ENCODE measurements around the gene SNAI3.

Gene SNAI3

DNA sequence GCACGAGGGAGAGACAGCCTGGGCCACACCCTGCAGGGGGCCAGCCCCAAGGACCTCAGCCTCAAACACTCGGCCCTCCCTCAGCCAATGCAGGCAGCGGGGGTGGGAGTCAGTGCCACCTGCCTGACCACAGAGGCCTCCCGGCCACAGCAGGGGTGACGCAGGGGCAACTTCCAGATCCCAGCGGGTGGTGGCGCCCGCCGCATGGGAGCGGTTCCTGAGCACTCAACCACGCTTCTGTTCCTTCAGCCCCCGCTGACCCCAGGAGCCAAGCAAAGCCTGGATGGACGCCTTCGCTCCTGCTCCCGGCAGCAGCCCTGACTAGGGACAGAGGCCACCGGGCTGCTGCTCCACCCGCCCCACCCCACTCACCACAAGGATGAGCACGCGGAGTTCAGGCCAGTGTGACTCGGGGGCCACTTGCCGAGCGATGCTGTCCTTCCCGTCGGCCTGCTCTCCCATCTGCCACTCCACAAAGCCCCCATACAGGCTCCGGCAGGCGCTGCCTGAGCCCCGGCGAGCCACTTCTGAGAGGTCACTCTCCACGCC lies 30.5 kb downstream of the SNAI3 start:
- peaks cover 53% of the 10 kb centered on the region for H3K79me2 ChIP-seq (ENCODE audit: control insufficient read depth, low read length)
- H3K9me2 ChIP-seq (replicated peaks; ENCODE audit: control insufficient read depth, low read length): no peaks in the 10 kb centered on the region
- no peaks in the 10 kb centered on the region; the same call in 1 of the 2 replicates for H4K20me1 ChIP-seq (ENCODE audit: control insufficient read depth, insufficient read depth, low read depth, low read length)
- H3F3A ChIP-seq (ENCODE audit: control insufficient read depth, insufficient read depth): no peaks in the 10 kb centered on the region
- H3K36me3 ChIP-seq (ENCODE audit: control insufficient read depth, low read length): peaks cover 86% of the 10 kb centered on the region
- no peak for TF ChIP-seq EZH2phosphoT487 (IDR thresholded peaks at IDR 0.05; ENCODE audit: borderline replicate concordance, low read length)
- TF ChIP-seq, protein P1, sequence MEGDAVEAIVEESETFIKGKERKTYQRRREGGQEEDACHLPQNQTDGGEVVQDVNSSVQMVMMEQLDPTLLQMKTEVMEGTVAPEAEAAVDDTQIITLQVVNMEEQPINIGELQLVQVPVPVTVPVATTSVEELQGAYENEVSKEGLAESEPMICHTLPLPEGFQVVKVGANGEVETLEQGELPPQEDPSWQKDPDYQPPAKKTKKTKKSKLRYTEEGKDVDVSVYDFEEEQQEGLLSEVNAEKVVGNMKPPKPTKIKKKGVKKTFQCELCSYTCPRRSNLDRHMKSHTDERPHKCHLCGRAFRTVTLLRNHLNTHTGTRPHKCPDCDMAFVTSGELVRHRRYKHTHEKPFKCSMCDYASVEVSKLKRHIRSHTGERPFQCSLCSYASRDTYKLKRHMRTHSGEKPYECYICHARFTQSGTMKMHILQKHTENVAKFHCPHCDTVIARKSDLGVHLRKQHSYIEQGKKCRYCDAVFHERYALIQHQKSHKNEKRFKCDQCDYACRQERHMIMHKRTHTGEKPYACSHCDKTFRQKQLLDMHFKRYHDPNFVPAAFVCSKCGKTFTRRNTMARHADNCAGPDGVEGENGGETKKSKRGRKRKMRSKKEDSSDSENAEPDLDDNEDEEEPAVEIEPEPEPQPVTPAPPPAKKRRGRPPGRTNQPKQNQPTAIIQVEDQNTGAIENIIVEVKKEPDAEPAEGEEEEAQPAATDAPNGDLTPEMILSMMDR (IDR thresholded peaks at IDR 0.05; ENCODE audit: low read depth, low read length, poor library complexity, severe bottlenecking): no peak
- no peaks in the 10 kb centered on the region for H3K9me3 ChIP-seq (ENCODE audit: control insufficient read depth, insufficient read depth, low read length)
- H3K27ac ChIP-seq (ENCODE audit: low read depth, low read length): no peak overlapping the region
- H3K4me3 ChIP-seq (ENCODE audit: low read length): no peak overlapping the region
- H3K4me2 ChIP-seq (ENCODE audit: low read length): no peak overlapping the region
- no peaks in the 10 kb centered on the region for H3K27me3 ChIP-seq (ENCODE audit: control insufficient read depth, low read length)
- peaks cover 27% of the 10 kb centered on the region for H3K4me1 ChIP-seq (ENCODE audit: control insufficient read depth, low read length)

DNA sequence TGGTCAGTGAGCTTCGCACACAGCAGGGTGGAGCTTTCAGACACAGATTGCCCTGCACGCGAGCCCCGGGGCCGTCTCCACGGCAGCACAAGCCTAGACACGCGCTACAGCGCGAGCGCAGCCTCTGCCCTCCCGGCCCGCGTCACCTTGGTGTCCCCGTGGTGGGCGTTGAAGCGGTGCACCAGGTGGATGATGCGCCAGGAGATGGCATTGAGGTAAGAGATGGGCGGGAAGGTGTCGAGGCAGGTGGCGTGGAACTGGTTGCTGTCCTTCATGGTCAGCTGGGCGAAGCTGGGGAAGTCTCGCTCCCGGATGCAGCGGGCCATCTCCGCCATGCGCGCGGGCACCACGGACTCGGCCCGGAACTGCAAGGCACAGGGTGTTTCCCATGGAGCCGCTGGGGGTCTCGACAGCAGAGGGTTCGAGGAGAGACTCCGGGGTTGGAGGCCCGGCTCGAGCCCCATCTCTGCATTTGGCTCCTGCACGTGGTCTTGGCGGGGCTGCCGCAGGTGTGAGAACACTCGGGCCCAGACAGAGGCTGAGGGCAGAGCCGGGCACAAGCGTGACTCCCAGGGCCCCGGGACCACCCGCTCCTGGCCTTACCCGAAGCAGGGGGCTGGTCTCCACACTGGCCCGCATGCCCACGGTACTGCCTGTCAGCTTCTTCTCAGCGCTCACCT lies 31.1 kb downstream of the SNAI3 start:
- no peaks in the 10 kb centered on the region for H3K9me3 ChIP-seq (ENCODE audit: control insufficient read depth, insufficient read depth, low read length)
- peaks cover under 1% of the 10 kb centered on the region; the same call in 1 of the 2 replicates for H4K20me1 ChIP-seq (ENCODE audit: control insufficient read depth, insufficient read depth, low read depth, low read length)
- H3K9me2 ChIP-seq (replicated peaks; ENCODE audit: control insufficient read depth, low read length): no peaks in the 10 kb centered on the region
- H3K4me1 ChIP-seq (ENCODE audit: control insufficient read depth, low read length): peaks cover 24% of the 10 kb centered on the region
- no peaks in the 10 kb centered on the region for H3K27me3 ChIP-seq (ENCODE audit: control insufficient read depth, low read length)
- no peaks in the 10 kb centered on the region for H3F3A ChIP-seq (ENCODE audit: control insufficient read depth, insufficient read depth)
- H3K36me3 ChIP-seq (ENCODE audit: control insufficient read depth, low read length): peaks cover 90% of the 10 kb centered on the region
- no peak for TF ChIP-seq EZH2phosphoT487 (IDR thresholded peaks at IDR 0.05; ENCODE audit: borderline replicate concordance, low read length)
- peaks cover 53% of the 10 kb centered on the region for H3K79me2 ChIP-seq (ENCODE audit: control insufficient read depth, low read length)
- H3K4me3 ChIP-seq (ENCODE audit: low read length): no peak overlapping the region
- no peak overlapping the region for H3K27ac ChIP-seq (ENCODE audit: low read depth, low read length)
- H3K4me2 ChIP-seq (ENCODE audit: low read length): no peak overlapping the region

DNA sequence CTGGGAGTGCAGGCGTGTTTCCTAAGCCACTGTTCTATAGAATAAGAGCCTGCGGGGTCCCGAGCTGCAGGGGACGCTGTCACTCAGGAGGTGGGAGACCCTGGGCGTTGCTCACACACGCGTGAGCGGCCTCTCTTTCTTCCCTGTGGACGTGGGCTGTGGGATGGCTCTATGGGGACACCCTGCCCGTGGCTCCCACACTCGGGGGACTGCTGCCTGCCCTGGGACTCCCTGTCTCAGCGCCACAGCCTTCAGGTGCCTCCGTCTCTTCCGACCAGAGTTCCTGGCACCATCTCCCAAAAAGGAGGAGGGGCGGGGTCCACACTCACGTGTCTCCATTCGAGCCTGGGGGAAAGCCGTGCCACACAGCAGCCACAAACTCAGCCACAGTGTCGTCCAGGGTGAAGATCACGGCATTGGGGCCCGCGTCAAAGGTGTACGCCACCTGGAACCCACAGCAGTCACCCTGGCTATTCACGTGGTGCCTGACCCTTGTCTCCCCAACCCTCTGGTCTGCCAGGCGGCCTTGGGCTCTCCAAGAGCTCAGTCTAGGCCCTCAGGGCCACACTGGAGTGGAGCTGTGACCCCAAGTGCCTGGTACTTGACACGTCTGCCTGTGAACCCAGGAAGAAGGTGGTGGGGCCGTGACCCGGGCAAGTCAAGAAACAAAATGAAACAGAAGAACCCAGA lies 31.8 kb downstream of the SNAI3 start:
- H3K4me3 ChIP-seq (ENCODE audit: low read length): no peak overlapping the region
- H3K9me3 ChIP-seq (ENCODE audit: control insufficient read depth, insufficient read depth, low read length): no peaks in the 10 kb centered on the region
- H3K4me1 ChIP-seq (ENCODE audit: control insufficient read depth, low read length): peaks cover 28% of the 10 kb centered on the region
- H3F3A ChIP-seq (ENCODE audit: control insufficient read depth, insufficient read depth): no peaks in the 10 kb centered on the region
- H3K79me2 ChIP-seq (ENCODE audit: control insufficient read depth, low read length): peaks cover 53% of the 10 kb centered on the region
- H3K36me3 ChIP-seq (ENCODE audit: control insufficient read depth, low read length): peaks cover 91% of the 10 kb centered on the region
- no peak overlapping the region for H3K27ac ChIP-seq (ENCODE audit: low read depth, low read length)
- H4K20me1 ChIP-seq (ENCODE audit: control insufficient read depth, insufficient read depth, low read depth, low read length): peaks cover 7% of the 10 kb centered on the region
- TF ChIP-seq EZH2phosphoT487 (IDR thresholded peaks at IDR 0.05; ENCODE audit: borderline replicate concordance, low read length): no peak
- TF ChIP-seq, protein P1 (IDR thresholded peaks at IDR 0.05; ENCODE audit: low read depth, low read length, poor library complexity, severe bottlenecking): no peak
- H3K9me2 ChIP-seq (replicated peaks; ENCODE audit: control insufficient read depth, low read length): no peaks in the 10 kb centered on the region
- H3K27me3 ChIP-seq (ENCODE audit: control insufficient read depth, low read length): no peaks in the 10 kb centered on the region
- no peak overlapping the region for H3K4me2 ChIP-seq (ENCODE audit: low read length)

All from DOHH2 (cell line).